CD14-positive monocyte (primary cell): ENCODE data around the gene SLC44A2. TPM values are rescaled to one million over a fixed set of nuclear protein-coding genes. Genes with fewer than 3 reads are reported as not detected.
A peak's percentile ranks its signal among the peaks of the same experiment; 100 is the strongest.

Experiments
- DNase-seq, 3 donors: peaks; one replicate each; pipeline ENCODE4 v3.0.0-alpha.2; 2011 to 2022
- H2AFZ ChIP-seq: 2 replicates; pipeline ENCODE4 v1.6.0; 2012; ENCODE audit warnings: mild to moderate bottlenecking, low read depth, low read length, inconsistent platforms; ENCODE audit not compliant: insufficient read depth, poor library complexity, severe bottlenecking
- H3K27ac ChIP-seq, 2 donors: 1 replicate in 1 of 2; 2 replicates in 1 of 2; pipeline ENCODE4 v1.5.1; 2012 to 2013; ENCODE audit warnings: low read length in 2 of 2, control low read depth in 1 of 2, inconsistent platforms in 1 of 2, low read depth in 1 of 2, mild to moderate bottlenecking in 1 of 2
- H3K27me3 ChIP-seq, 2 donors: one replicate each; pipeline versions ENCODE4 v1.6.0 to v1.6.1; 2011 to 2013; ENCODE audit warnings: low read length in 2 of 2; ENCODE audit not compliant: control insufficient read depth in 2 of 2, insufficient read depth in 2 of 2
- H3K36me3 ChIP-seq, 2 donors: replicated peaks in 1 of 2; 1 replicate in 1 of 2; 2 replicates in 1 of 2; pipeline versions ENCODE4 v1.5.1 to v1.6.1; 2012 to 2013; ENCODE audit warnings: low read length in 2 of 2, control low read depth in 1 of 2, inconsistent platforms in 1 of 2, mild to moderate bottlenecking in 1 of 2; ENCODE audit not compliant: insufficient read depth in 2 of 2, control insufficient read depth in 1 of 2
- H3K4me1 ChIP-seq, 2 donors: 1 replicate in 1 of 2; 2 replicates in 1 of 2; pipeline versions ENCODE4 v1.5.1 to v1.6.1; 2012 to 2013; ENCODE audit warnings: low read length in 2 of 2, control low read depth in 1 of 2, inconsistent platforms in 1 of 2, mild to moderate bottlenecking in 1 of 2, moderate library complexity in 1 of 2; ENCODE audit not compliant: insufficient read depth in 2 of 2, control insufficient read depth in 1 of 2
- H3K4me2 ChIP-seq: replicated peaks from 2 replicates; pipeline ENCODE3; 2012; ENCODE audit warnings: low read length, moderate library complexity, mild to moderate bottlenecking; ENCODE audit not compliant: poor library complexity, severe bottlenecking; ENCODE audit errors: extremely low read depth
- H3K4me3 ChIP-seq, 3 experiments: fragments of 200-600 bp in 1 of 3; sonication (generic) in 1 of 3; replicated peaks in 1 of 3; 1 replicate in 2 of 3; 2 replicates in 1 of 3; pipeline ENCODE4 v1.5.1; 2011 to 2013; ENCODE audit warnings: low read length in 3 of 3, mild to moderate bottlenecking in 3 of 3, control low read depth in 2 of 3, low read depth in 2 of 3, inconsistent platforms in 1 of 3, moderate library complexity in 1 of 3
- H3K79me2 ChIP-seq: 2 replicates; pipeline ENCODE4 v1.6.0; 2012; ENCODE audit warnings: mild to moderate bottlenecking, control low read depth, inconsistent platforms, low read length, moderate library complexity; ENCODE audit not compliant: insufficient read depth
- H3K9ac ChIP-seq: 2 replicates; pipeline ENCODE4 v1.6.0; 2017; ENCODE audit warnings: low read length, mild to moderate bottlenecking; ENCODE audit not compliant: insufficient read depth, poor library complexity, severe bottlenecking
- H3K9me3 ChIP-seq, 2 donors: replicated peaks in 1 of 2; 1 replicate in 1 of 2; 2 replicates in 1 of 2; pipeline versions ENCODE4 v1.5.1 to v1.6.1; 2012 to 2013; ENCODE audit warnings: low read length in 2 of 2, control low read depth in 1 of 2; ENCODE audit not compliant: control insufficient read depth in 1 of 2, insufficient read depth in 1 of 2
- H4K20me1 ChIP-seq: 2 replicates; pipeline ENCODE4 v1.6.0; 2012; ENCODE audit warnings: mild to moderate bottlenecking, low read length, control low read depth, moderate library complexity; ENCODE audit not compliant: insufficient read depth
- H3K27ac Mint-ChIP-seq, 7 donors: one replicate each; pipeline ENCODE4 v1.8.0; 2020; ENCODE audit warnings: mild to moderate bottlenecking in 7 of 7, mixed read lengths in 7 of 7, moderate library complexity in 6 of 7, inconsistent platforms in 2 of 7
- H3K27me3 Mint-ChIP-seq, 3 donors: one replicate each; pipeline ENCODE4 v1.8.0; 2021 to 2022; ENCODE audit warnings: low read depth in 3 of 3, mild to moderate bottlenecking in 3 of 3, mixed read lengths in 3 of 3, moderate library complexity in 3 of 3, inconsistent platforms in 1 of 3
- H3K36me3 Mint-ChIP-seq, 2 donors: one replicate each; pipeline ENCODE4 v1.8.0; 2020; ENCODE audit warnings: mixed read lengths in 2 of 2, inconsistent platforms in 1 of 2, mild to moderate bottlenecking in 1 of 2
- H3K4me1 Mint-ChIP-seq: one replicate; pipeline ENCODE4 v1.8.0; 2020; ENCODE audit warnings: mild to moderate bottlenecking, mixed read lengths
- H3K4me3 Mint-ChIP-seq, 2 donors: one replicate each; pipeline ENCODE4 v1.8.0; 2020; ENCODE audit warnings: mild to moderate bottlenecking in 2 of 2, mixed read lengths in 2 of 2, moderate library complexity in 1 of 2
- H3K9me3 Mint-ChIP-seq, 7 donors: one replicate each; pipeline ENCODE4 v1.8.0; 2020 to 2022; ENCODE audit warnings: mixed read lengths in 7 of 7, mild to moderate bottlenecking in 6 of 7, moderate library complexity in 6 of 7, inconsistent platforms in 2 of 7
- WGBS: methylation state at CpG from one replicate; pipeline ENCODE4 v1.1.5; 2013; ENCODE audit warnings: missing lambda C conversion rate; ENCODE audit not compliant: insufficient coverage; 5-methylcytosine and 5-hydroxymethylcytosine counted together
- intact Hi-C, 2 donors: fragments of 100-400 bp; cut with micrococcal nuclease; formaldehyde crosslinking; loops; one replicate each; pipeline versions ENCODE4 v1.15.0 to v1.15.1; 2023
- polyA plus RNA-seq, 3 donors: library from polyadenylated mRNA; depleted of rRNA in 1 of 3; unstranded in 2 of 3; stranded (reverse) in 1 of 3; fragments of 300-500 nt in 2 of 3; fragments of >200 nt in 1 of 3; fragmentation: Illumina TruSeq in 2 of 3; gene quantifications; 1 replicate in 2 of 3; 2 replicates in 1 of 3; pipeline ENCODE4 v1.2.3, GENCODE V29; 2012 to 2021
- TF ChIP-seq, protein P1 (sequence below): fragments of 200-600 bp; IDR thresholded peaks from one replicate; pipeline ENCODE4 v1.8.0; 2022; ENCODE audit warnings: antibody characterized with exemption, mild to moderate bottlenecking

SLC44A2 gene
- polyA plus RNA-seq, 3 donors = 43.5 to 95.9 (median 69.4) TPM

DNA sequence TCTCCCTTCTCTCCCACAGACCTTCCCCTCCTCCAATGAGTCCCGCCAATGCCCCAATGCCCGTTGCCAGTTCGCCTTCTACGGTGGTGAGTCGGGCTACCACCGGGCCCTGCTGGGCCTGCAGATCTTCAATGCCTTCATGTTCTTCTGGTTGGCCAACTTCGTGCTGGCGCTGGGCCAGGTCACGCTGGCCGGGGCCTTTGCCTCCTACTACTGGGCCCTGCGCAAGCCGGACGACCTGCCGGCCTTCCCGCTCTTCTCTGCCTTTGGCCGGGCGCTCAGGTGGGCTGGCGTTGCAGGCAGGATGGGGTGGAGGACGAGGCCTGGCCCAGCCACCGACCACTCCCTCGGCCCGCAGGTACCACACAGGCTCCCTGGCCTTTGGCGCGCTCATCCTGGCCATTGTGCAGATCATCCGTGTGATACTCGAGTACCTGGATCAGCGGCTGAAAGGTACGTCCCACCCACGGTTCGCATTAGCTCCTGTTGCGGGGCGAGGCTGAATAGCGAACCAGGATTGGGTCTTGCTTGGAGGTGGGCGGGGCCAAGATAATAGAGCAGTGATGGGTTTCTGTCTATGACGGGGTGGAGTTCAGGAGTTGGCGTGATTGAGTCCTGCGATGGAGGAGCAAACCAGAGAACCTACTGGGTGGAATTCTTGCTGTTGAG lies 11.1 kb downstream of the SLC44A2 start:
- Histone ChIP-seq H3K4me3 (peak overlapping the region in 1 of 3 experiments; percentile 43), H3K27me3 (no peaks in the 10 kb centered on the region), H3K4me1 (peaks cover 26 to 60% of the 10 kb centered on the region in 2 donors), H3K9ac (no peak overlapping the region), H3K4me2 (no peak overlapping the region), H3K79me2 (no peaks in the 10 kb centered on the region), H3K36me3 (peaks cover 44 to 67% of the 10 kb centered on the region in 2 donors), H3K9me3 (no peaks in the 10 kb centered on the region), H4K20me1 (peaks cover 41% of the 10 kb centered on the region), H2AFZ (no peak overlapping the region), H3K27ac (peak overlapping the region; percentile 12 to 48)
- TF ChIP-seq, protein P1, sequence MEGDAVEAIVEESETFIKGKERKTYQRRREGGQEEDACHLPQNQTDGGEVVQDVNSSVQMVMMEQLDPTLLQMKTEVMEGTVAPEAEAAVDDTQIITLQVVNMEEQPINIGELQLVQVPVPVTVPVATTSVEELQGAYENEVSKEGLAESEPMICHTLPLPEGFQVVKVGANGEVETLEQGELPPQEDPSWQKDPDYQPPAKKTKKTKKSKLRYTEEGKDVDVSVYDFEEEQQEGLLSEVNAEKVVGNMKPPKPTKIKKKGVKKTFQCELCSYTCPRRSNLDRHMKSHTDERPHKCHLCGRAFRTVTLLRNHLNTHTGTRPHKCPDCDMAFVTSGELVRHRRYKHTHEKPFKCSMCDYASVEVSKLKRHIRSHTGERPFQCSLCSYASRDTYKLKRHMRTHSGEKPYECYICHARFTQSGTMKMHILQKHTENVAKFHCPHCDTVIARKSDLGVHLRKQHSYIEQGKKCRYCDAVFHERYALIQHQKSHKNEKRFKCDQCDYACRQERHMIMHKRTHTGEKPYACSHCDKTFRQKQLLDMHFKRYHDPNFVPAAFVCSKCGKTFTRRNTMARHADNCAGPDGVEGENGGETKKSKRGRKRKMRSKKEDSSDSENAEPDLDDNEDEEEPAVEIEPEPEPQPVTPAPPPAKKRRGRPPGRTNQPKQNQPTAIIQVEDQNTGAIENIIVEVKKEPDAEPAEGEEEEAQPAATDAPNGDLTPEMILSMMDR = no peak
- H3K36me3 Mint-ChIP-seq = peaks cover 67 to 87% of the 10 kb centered on the region in 2 donors
- 97% methylated on average over 37 of the region's 37 CpGs for WGBS
- H3K4me1 Mint-ChIP-seq = peaks cover 55% of the 10 kb centered on the region
- H3K9me3 Mint-ChIP-seq = no peaks in the 10 kb centered on the region
- peak overlapping the region in 1 of 2 donors; percentile 20 for H3K4me3 Mint-ChIP-seq
- H3K27ac Mint-ChIP-seq = peak overlapping the region in 2 of 7 donors; percentile 28 to 60
- peaks cover 2 to 3% (median 2%) of the 10 kb centered on the region in 3 donors for H3K27me3 Mint-ChIP-seq
- no peak for DNase-seq
- intact Hi-C loops = loop anchor here in 1 of 2 donors (5.0 kb wide), 1 partner anchor 34 kb away; no protein-coding TSS in a partner anchor

DNA sequence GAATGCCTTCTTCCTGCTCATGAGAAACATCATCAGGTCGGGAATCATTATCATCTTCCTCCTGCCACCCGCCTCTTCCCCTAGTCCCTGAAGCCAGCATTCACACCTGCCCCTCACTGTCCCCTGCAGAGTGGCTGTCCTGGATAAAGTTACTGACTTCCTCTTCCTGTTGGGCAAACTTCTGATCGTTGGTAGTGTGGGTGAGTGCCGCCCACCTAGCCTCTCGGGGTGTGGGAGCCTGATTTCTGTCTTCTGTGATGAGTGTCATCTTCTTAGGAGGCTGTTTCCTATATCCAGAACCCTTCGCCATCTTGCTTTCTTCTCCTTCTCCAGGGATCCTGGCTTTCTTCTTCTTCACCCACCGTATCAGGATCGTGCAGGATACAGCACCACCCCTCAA lies 12.5 kb downstream of the SLC44A2 start:
- DNase-seq = no peak
- peaks cover 26 to 60% of the 10 kb centered on the region in 2 donors for H3K4me1 ChIP-seq
- H3K27ac ChIP-seq = peak overlapping the region in 1 of 2 donors; percentile 14
- no peak overlapping the region for H2AFZ ChIP-seq
- Mint-ChIP-seq H3K36me3 (peaks cover 64 to 87% of the 10 kb centered on the region in 2 donors), H3K27ac (peak overlapping the region in 4 of 7 donors; percentile 16 to 64 (median 46)), H3K9me3 (peaks cover 0 to 2% (median 0%) of the 10 kb centered on the region in 7 donors), H3K27me3 (peaks cover 10 to 11% (median 11%) of the 10 kb centered on the region in 3 donors), H3K4me1 (peaks cover 55% of the 10 kb centered on the region), H3K4me3 (peak overlapping the region in 1 of 2 donors; percentile 44)
- H3K79me2 ChIP-seq = no peaks in the 10 kb centered on the region
- no peak overlapping the region for H3K9ac ChIP-seq
- intact Hi-C loops = loop anchor here in 1 of 2 donors (5.0 kb wide), 1 partner anchor 36 kb away; no protein-coding TSS in a partner anchor
- no peaks in the 10 kb centered on the region for H3K27me3 ChIP-seq
- TF ChIP-seq, protein P1 = no peak
- peaks cover 42% of the 10 kb centered on the region for H4K20me1 ChIP-seq
- WGBS = 20% methylated on average over 1 of the region's 8 CpGs
- peak overlapping the region; percentile 11 for H3K4me2 ChIP-seq
- peaks cover 40 to 61% of the 10 kb centered on the region in 2 donors for H3K36me3 ChIP-seq
- H3K4me3 ChIP-seq = peak overlapping the region in 1 of 3 experiments; percentile 11
- H3K9me3 ChIP-seq = no peaks in the 10 kb centered on the region
